Cardiac muscle cell (in vitro differentiated cells and primary cell): ENCODE measurements around the gene PPP4R1. TPM values are rescaled to one million over a fixed set of nuclear protein-coding genes. Genes with fewer than 3 reads are reported as not detected.

ENCODE experiments used
- DNase-seq, 2 donors: peaks; one replicate each; pipeline versions ENCODE4 v3.0.0 to v3.0.0-alpha.2; 2010 to 2017; ENCODE audit warnings: low read depth in 1 of 2, low spot score in 1 of 2
- H3K27ac ChIP-seq: fragments of 200-600 bp; sonication (generic); 2 replicates; pipeline ENCODE4 v1.5.1; 2016
- H3K27me3 ChIP-seq: fragments of 200-600 bp; sonication (generic); 2 replicates; pipeline ENCODE4 v1.6.0; 2016; ENCODE audit warnings: control low read depth
- H3K36me3 ChIP-seq: fragments of 200-600 bp; sonication (generic); 2 replicates; pipeline ENCODE4 v1.5.1; 2016; ENCODE audit warnings: control low read depth
- H3K4me1 ChIP-seq: fragments of 200-600 bp; sonication (generic); 2 replicates; pipeline ENCODE4 v1.8.1; 2017; ENCODE audit warnings: low read depth, mild to moderate bottlenecking, mixed run types
- H3K4me3 ChIP-seq: fragments of 200-600 bp; sonication (generic); 2 replicates; pipeline ENCODE4 v1.5.1; 2016; ENCODE audit warnings: mild to moderate bottlenecking
- H3K9me3 ChIP-seq: fragments of 200-600 bp; sonication (generic); 2 replicates; pipeline ENCODE4 v1.5.1; 2017; ENCODE audit warnings: low read depth, mild to moderate bottlenecking, control low read depth
- polyA plus RNA-seq: library from polyadenylated mRNA; unstranded; fragments of >200 nt; fragmentation: Nextera tagmentation; extraction: Ambion mirVana; gene quantifications from 2 replicates; pipeline ENCODE4 v1.2.1, GENCODE V29; 2016
- total RNA-seq: library from RNA; depleted of rRNA; stranded (reverse); fragments of >200 nt; gene quantifications from 2 replicates; pipeline ENCODE4 v1.2.3, GENCODE V29; 2016
- TF ChIP-seq, protein P1 (sequence below): IDR thresholded peaks from 2 replicates; pipeline ENCODE4 v1.5.1; 2012; ENCODE audit warnings: low read depth, mild to moderate bottlenecking, low read length

Gene PPP4R1
- total and polyA plus RNA-seq, 2 experiments from 2014 or later, result 36.5 to 75.1 TPM

DNA sequence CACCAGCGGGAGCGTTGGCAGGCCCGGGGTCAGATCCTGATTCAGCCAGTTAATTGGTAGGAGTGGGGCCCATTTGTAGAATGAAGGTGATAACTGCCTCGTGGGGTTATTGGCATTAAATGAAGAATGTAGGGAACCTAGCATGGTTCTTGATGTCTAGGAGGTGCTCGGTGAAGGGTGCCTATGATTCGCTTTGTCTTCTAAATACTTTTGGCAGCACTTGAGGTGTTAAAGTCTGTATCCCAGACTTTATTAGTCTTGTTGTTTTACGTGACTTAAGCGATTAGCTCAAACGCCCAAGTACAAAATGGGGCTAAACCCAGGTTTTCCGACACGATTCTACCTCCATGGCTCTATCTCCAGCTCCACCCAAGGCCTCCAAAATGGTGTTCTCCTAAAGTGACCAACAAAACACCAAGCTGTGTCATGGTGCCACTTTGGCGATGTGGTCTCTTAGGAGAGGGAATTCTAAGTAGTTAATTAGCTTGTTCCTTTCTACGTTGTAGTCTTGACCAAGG lies 980 bp upstream of the PPP4R1 start:
- Histone ChIP-seq H3K27me3 (no peaks in the 10 kb centered on the region), H3K4me3 (peak overlapping the region; percentile 96), H3K36me3 (no peaks in the 10 kb centered on the region), H3K27ac (peak overlapping the region; percentile 98), H3K4me1 (peaks cover 14% of the 10 kb centered on the region), H3K9me3 (no peaks in the 10 kb centered on the region)
- DNase-seq, result no peak
- TF ChIP-seq, protein P1, sequence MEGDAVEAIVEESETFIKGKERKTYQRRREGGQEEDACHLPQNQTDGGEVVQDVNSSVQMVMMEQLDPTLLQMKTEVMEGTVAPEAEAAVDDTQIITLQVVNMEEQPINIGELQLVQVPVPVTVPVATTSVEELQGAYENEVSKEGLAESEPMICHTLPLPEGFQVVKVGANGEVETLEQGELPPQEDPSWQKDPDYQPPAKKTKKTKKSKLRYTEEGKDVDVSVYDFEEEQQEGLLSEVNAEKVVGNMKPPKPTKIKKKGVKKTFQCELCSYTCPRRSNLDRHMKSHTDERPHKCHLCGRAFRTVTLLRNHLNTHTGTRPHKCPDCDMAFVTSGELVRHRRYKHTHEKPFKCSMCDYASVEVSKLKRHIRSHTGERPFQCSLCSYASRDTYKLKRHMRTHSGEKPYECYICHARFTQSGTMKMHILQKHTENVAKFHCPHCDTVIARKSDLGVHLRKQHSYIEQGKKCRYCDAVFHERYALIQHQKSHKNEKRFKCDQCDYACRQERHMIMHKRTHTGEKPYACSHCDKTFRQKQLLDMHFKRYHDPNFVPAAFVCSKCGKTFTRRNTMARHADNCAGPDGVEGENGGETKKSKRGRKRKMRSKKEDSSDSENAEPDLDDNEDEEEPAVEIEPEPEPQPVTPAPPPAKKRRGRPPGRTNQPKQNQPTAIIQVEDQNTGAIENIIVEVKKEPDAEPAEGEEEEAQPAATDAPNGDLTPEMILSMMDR, result no peak

DNA sequence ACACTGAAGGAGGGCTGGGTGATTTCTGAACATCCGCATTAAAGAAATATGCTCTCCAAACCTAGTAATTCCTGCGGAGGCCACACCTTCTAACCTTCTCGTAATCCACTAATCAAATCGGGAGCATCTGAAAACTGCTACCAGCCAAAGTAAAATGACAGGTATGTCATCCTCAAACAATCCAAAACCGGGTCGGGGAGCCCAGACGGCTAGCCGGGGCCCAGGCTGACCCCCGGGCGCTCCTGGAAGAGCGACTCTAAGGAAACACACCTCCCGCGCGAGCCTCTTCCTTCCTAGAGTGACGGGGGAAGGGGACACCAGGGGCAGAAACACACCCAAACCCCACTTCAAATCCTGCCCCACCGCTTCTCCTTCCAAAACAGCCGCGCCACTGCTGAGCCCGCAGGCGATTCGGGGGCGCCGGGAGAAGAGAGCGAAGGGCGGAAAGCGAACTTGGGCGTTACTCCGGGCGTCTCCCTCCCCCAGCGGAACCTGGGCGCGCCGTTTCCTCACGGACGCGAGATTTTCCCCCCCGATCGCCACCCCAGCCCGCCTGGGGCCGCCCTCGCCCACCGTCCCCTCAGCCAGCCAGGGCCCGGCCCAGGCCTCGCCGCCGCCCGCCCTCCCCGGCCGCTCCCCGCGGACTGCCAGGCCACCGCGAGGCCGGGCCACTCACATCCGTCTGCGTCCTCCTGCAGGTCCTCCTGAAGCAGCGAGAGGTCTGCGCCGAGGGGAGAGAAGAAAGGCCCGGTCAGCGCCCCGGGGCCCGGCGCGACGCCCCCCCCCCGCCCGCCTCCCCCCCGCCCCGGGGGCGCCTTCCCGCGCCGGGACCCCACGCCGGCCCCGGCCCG lies 584 bp downstream of the PPP4R1 start:
- no peaks in the 10 kb centered on the region for H3K27me3 ChIP-seq
- peak; percentile 63 to 73 for DNase-seq
- H3K4me3 ChIP-seq, result peak overlapping the region; percentile 96
- no peaks in the 10 kb centered on the region for H3K36me3 ChIP-seq
- no peaks in the 10 kb centered on the region for H3K9me3 ChIP-seq
- H3K4me1 ChIP-seq, result peaks cover 14% of the 10 kb centered on the region
- peak overlapping the region; percentile 98 for H3K27ac ChIP-seq
- TF ChIP-seq, protein P1, result no peak

DNA sequence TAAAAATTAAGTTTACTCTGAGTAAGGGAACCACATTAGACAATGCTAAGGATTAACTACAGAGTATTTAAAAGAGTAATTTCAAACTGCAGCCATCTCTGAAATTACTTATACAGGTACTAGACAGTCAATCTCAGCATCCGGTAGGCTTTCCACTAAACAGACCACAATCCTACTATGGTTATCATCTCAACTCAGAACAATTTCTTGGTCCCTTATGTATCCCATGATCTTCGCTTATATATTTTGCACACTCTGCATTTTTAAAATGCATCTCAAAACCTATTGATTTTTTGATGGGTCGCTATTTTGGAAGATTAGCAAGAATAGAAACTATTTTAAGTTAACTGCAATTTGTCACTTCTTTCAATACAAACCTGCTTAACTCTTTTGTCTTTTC lies 1.4 kb downstream of the PPP4R1 start:
- peak overlapping the region; percentile 96 for H3K4me3 ChIP-seq
- no peak for DNase-seq
- no peak overlapping the region for H3K27ac ChIP-seq
- peaks cover 14% of the 10 kb centered on the region for H3K4me1 ChIP-seq
- H3K27me3 ChIP-seq, result no peaks in the 10 kb centered on the region
- H3K36me3 ChIP-seq, result no peaks in the 10 kb centered on the region
- TF ChIP-seq, protein P1, result no peak
- H3K9me3 ChIP-seq, result no peaks in the 10 kb centered on the region

DNA sequence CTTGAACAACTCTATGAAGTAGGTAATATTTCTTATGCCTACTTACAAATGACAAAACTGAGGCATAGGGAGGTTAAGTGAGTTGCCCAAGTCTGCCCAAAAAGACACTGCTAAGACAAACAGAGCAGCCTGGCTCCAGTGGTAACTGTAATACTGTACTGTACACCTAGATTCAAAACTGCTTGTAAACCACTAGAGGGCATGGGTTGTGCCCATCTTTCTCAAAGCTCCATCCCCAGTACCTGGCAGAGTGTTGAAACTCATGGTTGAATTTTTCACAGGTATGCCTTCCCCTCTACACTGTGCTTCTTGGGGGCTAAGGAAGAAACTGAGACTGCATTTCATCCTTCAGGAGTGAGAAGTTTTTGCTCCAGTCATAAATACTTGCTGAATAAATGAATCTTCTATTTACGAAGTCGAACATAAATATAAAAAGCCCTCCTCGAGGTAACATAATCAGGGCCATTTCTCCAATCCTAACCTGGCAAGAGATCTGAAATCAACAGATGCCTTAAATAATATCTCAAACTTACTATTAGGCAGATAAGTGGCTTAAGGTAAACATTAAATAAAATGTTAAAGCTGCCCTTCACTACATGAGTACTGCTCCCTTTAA lies 2.0 kb downstream of the PPP4R1 start:
- DNase-seq, result peak; percentile 53 to 58
- no peaks in the 10 kb centered on the region for H3K27me3 ChIP-seq
- TF ChIP-seq, protein P1, result peak; percentile 71
- H3K4me1 ChIP-seq, result peaks cover 14% of the 10 kb centered on the region
- H3K4me3 ChIP-seq, result peak overlapping the region; percentile 96
- no peaks in the 10 kb centered on the region for H3K36me3 ChIP-seq
- H3K27ac ChIP-seq, result no peak overlapping the region
- no peaks in the 10 kb centered on the region for H3K9me3 ChIP-seq

DNA sequence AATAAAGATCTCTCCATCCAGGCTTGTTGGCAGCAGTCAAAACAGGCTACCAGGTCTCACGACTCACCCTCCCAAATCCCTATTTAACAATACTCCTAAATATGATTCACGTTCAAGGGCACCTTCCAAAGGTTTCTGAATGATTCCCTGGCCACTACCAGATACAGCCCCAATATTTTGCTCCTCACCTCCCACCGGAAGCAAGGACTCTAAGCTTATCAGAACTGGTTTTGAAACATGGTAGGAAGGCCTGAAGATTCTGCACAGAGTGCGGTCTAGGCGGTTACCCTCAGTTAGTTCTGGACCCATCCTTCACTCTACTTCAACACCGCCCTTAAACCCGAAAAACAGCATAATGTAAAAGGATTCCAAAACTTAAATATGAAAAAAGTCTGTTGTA lies 5.2 kb downstream of the PPP4R1 start:
- Histone ChIP-seq H3K36me3 (no peaks in the 10 kb centered on the region), H3K4me1 (peaks cover 10% of the 10 kb centered on the region), H3K27me3 (no peaks in the 10 kb centered on the region), H3K4me3 (no peak overlapping the region), H3K9me3 (no peaks in the 10 kb centered on the region), H3K27ac (no peak overlapping the region)
- no peak for DNase-seq
- TF ChIP-seq, protein P1, result no peak
